ENCODE measurements around the gene TMEM53. TPM values are rescaled to one million over a fixed set of nuclear protein-coding genes. Genes with fewer than 3 reads are reported as not detected.

Gene TMEM53
- total RNA-seq, 1 donor from 2014 or later = 21.0 TPM

DNA sequence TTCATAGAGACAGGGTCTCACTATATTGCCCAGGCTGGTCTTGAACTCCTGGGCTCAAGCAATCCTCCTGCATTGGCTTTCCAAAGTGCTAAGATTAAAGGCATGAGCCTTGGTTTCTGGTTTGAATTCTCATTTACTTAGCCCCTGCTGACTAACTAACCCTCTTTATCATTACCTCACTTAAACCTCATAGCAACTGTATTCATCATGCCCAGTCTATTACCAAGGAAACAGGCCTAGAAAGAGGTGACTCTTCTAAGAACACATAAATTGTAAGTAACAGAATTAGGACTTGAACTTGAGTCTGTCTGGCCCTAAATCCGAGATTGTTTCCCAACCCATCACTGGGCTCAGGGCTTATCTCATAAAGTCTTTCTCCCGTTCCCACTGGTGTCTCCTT is 44.2 kb downstream of the TMEM53 start:
- no peak for DNase-seq (ENCODE audit: low spot score)

DNA sequence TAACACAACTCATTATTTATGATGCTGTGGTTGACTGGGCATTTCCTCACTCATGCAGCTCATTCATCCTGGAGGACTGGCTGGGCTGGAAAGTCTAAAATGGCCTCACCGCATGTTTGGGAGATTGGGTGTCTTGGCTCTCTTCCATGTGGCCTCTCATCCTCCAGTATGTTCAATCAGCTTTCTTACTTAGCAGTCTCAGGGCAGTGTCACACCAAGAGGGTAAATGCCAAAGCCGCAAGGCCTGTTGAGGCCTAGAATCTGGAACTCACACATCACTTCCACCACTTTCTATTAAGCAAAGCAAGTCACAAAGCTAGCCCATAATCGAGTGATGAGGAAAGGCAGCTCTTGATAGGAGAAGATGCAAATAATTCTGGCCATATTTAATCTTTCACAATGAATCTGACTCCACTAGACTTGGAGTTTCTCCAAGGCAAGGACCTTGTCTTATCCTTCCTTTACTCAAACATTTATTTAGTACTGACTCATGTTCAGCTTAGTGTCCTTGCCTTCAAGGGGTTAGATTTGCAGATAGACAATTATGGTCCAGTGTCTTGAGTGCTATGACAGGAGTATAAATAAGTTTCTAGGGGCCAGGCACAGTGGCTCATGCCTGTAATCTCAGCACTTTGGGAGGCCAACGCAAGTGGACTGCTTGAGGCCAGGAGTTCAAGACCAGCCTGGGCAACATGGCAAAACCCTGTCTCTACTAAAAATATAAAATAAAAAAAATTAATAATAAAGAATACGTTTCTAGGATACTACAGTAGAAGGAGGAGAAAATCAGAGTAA is 45.1 kb downstream of the TMEM53 start:
- DNase-seq (ENCODE audit: low spot score) = no peak

DNA sequence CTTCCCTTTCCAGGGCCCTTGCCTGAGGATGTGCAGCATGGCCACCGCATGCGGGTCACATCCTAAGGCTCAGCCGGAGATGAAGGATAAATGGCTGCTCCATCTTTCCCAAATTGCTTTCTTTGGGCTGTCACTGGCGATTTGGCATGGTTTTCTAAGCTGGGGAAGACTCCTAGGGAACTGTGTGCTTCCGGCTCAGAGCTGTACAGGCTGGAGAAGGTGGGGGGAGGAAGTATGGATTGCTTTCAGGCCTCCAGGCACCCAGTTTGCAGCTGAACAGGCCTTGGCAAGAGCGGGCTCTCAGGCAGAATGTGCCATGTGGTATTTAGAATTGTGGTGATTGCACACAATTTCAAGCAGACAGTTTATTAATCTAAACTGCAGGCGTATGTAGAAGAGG is 48.9 kb downstream of the TMEM53 start:
- no peak for DNase-seq (ENCODE audit: low spot score)

DNA sequence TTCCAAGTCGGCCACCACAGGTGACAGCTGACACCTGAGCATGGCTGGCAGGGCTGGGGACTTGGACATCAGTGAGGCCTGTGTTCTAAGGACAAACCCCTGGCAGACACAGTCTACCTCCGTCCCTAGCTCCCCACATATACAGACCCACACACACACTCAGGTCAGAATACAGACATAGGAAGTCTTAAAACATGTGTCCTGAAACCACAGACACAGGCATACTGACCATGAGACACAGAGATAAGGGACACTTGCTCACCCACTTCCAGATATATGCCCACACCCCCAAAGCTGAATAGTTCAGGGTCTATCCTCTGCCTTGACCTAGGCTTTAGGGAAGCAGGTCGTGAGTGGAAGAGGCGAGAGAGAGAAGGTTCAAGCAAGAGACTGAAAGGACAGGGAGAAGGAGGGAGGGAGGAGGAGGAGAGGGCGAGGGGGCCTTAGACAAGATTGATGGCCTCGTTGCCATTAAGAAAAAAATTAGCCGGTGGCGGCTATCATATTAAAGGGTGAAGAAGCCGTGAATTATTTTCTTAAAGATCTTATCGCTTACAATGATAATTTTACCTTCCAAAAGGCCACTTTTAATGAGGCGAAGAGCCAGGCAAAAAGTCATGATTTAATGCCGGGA is 49.9 kb downstream of the TMEM53 start:
- DNase-seq (ENCODE audit: low spot score) = no peak

DNA sequence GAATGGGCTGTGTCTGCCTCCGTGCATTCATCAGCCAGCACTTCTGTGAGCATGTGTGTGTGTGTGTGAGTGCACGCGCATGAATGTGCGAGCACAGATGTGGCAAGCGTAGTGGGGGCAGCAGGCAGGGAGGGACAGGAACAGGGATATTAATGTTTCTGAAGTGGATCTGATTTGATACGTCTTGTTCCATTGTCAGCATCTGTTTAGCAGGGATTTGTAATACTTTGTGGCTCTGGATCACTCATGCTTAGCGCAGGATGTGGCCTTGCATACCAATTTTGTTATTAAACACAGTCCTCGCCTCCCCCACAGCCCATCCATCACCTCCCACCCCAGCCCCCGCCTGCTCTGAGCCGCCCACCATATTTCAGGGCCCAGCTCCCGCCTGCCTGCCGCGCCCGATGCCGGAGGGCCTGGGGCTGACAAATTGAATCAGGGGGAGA is 52.4 kb downstream of the TMEM53 start:
- DNase-seq (ENCODE audit: low spot score) = no peak

DNA sequence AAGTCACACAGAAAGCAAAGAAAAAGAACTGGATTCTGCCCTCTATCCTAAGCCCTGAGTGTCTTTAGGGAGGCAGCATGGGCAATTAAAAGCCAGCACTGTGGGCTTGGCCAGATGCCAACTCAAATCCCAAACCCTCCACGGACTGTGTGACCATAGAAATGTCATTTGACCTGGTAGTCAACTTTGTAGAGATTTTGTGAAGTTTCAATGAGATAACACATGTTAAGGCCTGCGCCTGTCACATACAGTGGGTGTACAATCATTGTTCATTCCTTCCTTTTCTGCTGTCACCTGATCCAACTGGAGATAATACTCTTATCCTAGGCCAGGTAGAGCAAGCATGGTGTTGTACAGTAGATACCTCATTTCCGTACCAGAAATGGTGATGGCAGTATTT is 54.2 kb downstream of the TMEM53 start:
- DNase-seq (ENCODE audit: low spot score) = no peak

DNA sequence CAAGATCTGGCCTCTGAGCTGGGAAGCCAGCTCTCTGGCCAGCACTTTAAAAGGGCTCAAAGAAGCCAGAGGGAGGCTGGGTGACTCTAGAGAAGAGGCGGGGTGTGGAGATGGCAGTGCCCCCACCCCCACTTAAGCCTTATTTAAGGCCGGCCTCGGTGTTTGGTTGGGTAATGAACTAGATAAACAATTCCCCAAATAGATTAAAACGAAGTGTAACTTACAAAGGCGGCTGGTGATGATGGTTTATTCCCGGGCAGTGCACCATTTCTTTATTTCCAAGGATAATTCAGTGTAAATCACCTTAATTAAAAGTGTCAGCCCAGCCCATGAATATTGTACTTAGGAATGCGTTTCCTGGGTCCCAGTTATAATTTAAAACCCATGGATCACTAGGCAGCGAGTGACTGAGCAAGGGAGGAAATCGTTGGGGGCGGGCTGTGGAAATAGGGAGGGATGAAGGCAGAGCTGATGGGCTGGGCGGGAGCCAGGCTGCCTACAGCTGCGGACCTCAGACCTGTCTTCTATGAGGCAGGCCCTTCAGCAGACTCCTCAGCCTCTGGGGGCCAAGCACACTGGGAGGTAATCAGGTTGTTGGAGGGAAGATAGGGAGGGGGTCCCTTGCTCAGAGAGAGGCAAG is 54.9 kb downstream of the TMEM53 start:
- DNase-seq (ENCODE audit: low spot score) = no peak

DNA sequence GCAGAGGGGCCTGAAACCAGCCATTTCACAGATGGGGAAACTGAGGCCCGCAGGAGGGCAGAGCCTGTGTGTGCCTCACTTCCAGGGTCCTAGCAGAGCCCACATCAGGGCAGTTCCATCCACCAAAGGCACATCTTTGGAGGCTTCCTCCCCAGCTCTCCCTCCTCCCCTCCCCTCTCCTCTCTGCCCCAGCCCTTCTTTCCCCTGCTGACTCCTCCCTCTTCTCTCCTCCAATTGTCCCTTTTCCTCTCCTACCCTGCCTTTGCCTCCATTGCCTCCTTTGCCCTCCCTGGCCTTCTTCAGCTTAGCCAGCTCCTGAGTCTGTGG is 56.6 kb downstream of the TMEM53 start:
- DNase-seq (ENCODE audit: low spot score) = no peak

DNA sequence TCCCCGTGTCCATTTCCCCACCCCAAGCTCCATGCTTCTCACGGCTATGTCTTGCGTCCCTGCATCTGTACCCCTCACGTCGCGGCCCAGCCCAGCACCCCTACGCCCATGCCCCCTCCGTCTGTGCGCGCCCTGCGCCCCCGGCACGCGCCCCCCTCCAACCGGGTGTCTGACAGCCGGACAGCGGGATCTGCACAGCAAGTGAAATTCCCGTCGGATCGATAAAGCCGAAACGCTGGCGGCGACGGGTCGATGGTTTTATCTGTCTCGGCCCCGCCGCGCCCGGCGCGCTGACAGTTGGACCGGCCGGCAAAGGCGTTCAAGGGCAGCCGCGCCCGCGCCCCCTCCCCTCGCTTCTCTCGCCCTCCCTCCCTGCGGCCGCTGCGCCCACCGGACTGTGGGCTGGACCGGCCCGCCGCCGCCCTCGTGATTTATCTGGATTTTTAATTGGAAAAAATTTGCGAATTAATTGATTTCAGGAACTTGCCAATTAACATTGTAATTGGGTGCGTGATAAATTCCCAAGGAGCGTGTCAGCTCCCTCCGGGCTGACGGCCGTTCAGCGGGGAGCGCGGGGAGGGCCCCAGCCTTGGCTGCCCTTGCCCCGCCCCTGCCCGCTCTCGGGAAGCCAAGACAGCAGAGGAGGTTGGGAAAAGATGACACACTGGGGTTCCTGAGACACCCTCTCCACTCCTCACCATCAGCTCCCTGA is 57.1 kb downstream of the TMEM53 start:
- DNase-seq (ENCODE audit: low spot score) = peak; percentile 23

DNA sequence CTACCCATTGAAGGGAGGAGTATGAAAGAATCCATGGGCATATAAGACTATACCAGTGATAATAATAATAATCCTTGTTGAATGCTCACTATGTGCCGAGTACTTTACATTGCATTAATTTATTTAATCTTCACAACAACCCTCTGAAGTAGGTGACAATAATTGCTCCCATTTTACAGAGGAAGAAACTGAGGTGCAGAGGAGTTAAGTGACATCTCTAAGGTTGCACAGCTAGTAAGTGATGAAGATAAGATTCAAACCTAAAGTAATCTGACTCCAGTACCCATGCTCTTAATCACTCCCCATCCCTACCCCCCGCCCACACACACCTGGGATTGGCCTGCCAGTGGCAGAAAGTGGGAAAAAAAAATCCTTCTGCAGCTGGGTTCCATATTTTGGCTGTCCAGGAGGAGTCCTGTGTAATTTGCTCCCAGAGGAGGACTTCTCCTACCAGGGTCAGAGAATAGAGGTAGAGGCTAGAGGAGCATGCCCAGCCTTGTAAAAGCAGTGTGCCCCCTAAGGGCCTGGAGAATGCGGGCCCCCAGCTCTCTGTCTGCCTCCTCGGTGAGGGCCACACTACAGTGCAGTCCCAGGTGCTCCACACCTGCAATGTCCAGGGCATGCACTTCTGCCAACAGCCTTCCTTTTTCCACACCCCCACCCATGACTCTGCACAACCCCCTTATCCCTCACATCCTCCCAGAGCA is 57.8 kb downstream of the TMEM53 start:
- DNase-seq (ENCODE audit: low spot score) = no peak

DNA sequence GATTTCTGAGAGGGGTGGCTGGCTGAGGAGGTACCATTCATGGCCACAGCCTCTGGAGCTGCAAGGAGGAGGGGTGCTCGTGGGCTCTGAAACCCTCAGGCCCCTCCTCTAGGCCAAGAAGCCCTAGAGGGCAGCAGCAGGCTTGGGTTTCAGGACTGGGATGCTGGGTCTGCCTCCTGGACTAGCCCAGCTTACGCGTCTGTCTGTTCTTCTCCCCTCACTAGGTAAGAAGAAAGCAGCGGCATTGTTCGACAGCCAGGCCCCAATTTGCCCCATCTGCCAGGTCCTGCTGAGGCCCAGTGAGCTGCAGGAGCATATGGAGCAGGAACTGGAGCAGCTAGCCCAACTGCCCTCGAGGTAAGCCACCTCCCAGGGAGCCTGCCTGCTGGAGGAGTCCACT is 60.3 kb downstream of the TMEM53 start:
- DNase-seq (ENCODE audit: low spot score) = no peak

DNA sequence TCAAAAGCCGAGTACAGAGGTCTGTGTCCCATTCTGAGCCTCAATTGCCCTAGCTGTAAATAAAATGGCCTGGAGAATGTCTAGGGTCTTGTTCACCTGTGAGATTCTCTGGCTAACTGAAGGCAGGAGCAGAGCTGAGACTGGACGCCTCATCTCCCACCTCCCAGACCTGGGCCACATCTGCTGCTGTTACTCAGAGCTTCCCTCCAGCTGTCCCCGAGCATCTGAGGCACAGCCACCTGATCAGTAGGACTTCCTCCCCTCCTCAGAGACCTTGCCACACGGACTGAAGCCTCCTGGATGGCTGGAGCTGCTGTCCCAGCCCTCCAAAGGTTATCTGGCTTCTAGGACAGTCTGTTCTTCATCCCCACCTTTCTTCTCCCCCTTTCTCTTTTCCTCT is 62.4 kb downstream of the TMEM53 start:
- no peak for DNase-seq (ENCODE audit: low spot score)

DNA sequence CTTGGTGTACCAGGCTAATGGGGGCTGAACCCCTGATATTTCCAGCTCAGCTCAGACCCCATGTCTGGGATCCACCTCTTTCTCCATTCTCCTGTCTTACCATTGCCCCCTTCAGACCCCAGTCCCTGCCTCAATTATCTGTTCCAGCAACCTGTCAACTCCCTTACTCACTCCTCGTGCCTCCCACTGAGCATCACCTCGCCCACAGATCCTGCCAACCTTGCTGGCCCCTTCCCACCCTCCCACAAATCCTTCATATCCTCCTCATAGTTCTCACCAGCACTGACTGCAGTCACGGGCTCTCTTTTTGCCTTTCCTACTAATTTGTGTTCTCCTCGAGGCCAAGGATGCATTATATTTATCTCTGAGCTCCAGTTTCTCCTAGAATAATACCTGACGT is 62.9 kb downstream of the TMEM53 start:
- no peak for DNase-seq (ENCODE audit: low spot score)

DNA sequence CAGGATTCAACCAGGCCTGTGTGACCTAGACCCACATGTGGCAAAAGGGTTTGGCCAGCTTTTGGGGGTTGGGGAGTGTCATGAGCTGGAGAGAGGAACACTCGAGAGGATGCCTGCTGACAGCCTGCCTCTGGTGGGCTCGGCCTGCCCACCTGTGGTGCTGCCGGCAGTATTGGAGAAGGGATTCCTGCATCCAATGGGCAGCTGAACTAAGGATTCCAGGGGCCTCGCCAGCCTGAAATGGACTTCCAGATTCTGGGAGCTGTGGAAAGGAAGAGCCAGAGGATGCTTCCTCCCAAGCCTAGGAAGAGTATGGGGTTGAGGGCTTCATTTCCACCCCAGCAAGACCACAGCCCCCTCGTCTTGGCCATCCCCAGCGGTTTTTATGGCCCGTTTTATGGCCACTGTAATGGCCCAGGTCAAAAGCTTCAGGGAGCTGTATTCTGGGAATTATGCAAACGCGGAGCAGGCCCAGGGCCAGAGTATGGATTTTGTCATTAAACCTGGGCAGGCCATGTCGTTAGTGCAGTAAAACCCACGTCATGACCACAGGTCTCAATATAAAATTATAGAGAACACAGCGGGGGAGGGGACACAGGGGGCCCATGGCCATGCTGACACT is 63.6 kb downstream of the TMEM53 start:
- no peak for DNase-seq (ENCODE audit: low spot score)

DNA sequence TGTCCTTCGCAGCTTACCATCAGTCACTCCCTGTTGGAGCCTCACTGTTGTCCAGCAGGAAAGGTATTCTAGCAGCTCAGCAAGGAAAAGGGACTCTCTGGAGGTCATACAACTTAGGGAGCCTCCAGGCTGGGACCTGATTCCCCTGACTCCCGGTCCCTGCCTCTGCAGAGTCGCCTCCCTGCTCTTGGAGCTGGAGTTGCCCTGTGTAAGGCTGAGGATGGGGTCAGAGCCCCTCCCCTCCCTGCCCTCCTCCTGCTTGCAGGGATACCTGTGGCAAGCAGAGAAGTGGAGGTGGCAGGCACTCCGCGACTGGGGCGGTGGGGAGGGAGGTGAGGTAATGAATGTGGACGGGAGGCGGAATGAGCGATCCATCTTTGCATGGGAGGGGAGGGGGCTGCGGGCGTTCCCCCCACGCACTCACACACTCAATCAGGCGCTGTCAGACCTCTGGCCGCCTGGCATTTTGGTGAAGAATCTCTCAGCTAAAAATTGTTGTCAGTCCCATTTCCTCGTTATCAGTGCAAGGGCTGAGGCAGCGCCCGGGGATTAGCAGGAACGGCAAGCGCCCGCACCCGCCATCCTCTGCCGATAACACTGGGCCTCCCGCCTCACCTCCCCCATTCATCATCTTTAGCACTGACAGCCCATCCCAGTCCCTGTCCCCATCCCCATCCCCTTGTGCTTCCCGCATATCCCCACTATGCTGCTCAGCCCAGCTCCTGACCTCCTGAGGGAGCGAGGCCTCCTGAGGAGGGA is 64.3 kb downstream of the TMEM53 start:
- no peak for DNase-seq (ENCODE audit: low spot score)

DNA sequence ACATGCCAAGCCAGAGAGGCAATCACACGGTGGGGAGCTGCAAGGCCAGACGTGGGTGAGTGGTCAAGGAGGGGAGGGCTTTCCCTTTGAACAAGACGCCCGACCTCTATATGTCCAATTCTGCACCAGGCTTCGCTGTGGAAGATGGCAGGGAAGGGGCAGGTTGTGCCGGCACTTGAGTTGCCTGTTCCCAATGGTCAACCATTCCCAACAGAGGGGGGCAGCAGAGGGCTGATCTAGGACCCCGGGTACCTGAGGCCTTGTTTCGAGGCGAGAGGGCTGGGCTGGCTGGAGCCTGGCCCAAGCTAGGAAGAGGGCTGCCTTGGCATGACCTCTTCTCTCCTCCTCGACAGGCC is 64.9 kb downstream of the TMEM53 start:
- DNase-seq (ENCODE audit: low spot score) = peak; percentile 45

DNA sequence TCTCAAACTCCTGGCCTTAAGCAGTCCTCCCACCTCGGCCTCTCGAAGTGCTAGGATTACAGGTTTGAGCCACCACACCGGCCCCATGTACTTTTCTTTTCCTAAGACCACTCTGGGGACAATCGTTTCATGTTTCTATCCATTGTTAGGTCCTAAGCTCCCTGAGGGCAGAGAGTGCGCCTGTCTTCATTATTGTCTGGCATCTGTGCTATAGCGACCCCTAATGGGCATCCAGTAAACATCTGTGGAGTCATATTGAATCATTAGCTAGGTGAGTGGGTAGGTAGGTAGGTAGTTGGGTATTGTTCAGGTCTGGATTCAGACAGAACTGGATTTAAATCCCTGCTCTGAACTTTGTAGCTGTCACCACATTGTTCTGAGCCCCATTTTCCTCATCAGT is 66.1 kb downstream of the TMEM53 start:
- no peak for DNase-seq (ENCODE audit: low spot score)

DNA sequence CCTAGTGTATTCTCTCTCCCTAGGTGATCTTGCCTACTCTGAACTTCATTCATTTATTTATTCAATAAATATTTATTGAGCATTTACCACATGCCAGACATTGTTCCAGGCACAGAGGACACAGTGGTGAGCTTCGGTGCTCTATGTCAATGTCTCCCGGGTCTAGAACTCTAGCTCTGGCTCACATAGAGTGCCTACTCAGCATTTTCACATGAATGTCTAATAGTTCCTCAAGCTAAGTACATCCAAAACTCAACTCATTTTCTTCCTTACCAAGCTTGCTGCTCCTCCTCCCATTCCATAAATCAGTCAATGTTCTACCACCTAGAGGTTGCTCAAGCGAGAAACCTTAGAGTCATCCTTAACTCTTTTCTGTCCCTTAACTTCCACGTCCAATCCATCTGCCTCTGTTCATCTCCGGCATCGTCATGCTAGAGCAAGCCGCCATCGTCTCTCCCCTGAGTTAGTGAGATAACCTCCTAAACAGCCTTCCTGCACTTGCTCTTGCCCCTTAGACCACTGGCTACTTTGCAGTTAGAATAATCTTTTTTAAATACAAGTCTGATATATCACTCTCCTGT is 67.5 kb downstream of the TMEM53 start:
- DNase-seq (ENCODE audit: low spot score) = no peak

DNA sequence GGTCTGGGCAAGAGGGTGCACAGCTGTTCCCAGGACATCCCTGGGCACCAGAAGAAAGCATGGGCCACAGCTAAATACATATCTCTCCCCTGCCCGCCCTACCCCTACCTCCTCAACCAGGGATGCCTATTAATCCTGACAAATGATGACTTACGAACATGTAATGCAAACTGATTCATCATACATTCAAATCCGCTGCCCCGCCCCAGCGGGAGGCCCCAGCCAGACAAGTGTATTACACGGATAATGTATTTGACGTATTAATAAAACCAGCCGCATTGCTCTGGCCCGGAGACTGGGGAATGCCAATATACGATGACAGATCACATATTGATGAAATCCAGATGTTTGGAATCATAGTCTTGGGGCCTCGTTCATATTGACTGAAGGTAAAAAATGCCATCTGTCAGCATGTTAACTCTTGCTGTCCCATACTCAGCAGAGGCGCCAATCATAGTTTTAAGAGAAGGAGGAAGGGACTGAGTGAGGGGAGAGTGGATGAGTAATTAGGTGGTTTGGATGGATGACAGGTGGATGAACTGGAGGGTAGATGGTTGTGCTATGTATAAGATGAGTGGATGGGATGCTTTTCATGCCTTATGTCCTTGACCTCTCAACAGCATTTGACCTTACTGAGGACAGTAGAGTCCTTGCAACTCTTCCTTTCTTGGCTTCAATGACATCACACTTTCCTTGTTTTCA is 68.2 kb downstream of the TMEM53 start:
- DNase-seq (ENCODE audit: low spot score) = no peak

Data from mucosa of gallbladder (tissue), 1 donor.